C4-2B (cell line): Measurements from ENCODE around the gene DGKQ.

Source experiments
- H3K27ac ChIP-seq: fragments of 450-650 bp; 2 replicates; pipeline ENCODE4 v1.5.1; 2017
- CTCF ChIP-seq: fragments of 450-650 bp; conservative IDR thresholded peaks from 2 replicates; pipeline ENCODE4 v1.5.1; 2017; ENCODE audit warnings: mild to moderate bottlenecking
- ZFX ChIP-seq: fragments of 450-650 bp; IDR thresholded peaks from 2 replicates; pipeline ENCODE4 v1.6.1; 2017

The DGKQ gene

GRCh38 chr4:1006856-1007255 is 33.5 kb upstream of the DGKQ start:
- H3K27ac ChIP-seq, result no peak overlapping the region
- no peak for TF ChIP-seq CTCF
- no peak for TF ChIP-seq ZFX

GRCh38 chr4:1004557-1005485 is 31.5 kb upstream of the DGKQ start:
- no peak overlapping the region; the same call in 1 of the 2 replicates for H3K27ac ChIP-seq
- TF ChIP-seq CTCF, result no peak
- TF ChIP-seq ZFX, result no peak

DNA sequence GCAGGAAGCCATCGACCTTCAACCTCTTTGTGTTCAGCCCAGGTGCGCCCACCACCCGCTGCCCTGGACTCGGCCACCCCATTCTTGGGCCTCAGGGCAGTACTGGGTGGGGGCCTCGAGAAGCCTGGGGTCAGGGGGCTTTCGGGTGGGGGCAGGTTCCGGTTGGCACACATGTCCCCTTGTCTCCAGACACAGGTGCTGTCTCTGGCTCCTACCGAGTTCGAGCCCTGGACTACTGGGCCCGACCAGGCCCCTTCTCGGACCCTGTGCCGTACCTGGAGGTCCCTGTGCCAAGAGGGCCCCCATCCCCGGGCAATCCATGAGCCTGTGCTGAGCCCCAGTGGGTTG is 30.7 kb upstream of the DGKQ start:
- no peak overlapping the region for H3K27ac ChIP-seq
- TF ChIP-seq CTCF (no peak), ZFX (no peak)

GRCh38 chr4:1003271-1004070 is 30.1 kb upstream of the DGKQ start:
- no peak for TF ChIP-seq ZFX
- no peak for TF ChIP-seq CTCF
- no peak overlapping the region for H3K27ac ChIP-seq

DNA sequence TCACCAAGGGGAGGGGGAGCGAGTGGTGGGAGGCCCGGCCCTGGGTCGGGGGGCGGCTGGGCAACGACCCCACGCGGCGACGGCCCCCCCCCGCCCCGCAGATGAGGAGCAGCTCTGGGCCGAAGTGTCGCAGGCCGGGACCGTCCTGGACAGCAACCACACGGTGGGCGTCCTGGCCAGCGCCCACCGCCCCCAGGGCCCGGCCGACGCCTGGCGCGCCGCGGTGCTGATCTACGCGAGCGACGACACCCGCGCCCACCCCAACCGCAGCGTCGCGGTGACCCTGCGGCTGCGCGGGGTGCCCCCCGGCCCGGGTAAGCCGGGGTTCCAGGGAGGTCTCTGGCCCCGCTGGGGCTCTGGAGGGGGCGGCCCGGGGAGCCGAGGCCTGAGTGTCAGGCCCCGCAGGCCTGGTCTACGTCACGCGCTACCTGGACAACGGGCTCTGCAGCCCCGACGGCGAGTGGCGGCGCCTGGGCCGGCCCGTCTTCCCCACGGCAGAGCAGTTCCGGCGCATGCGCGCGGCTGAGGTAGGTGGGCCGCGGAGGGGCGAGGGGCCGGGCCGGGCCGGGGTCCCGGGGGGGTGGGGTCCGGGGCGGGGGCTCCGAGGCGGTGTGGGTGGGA is 29.4 kb upstream of the DGKQ start:
- no peak for TF ChIP-seq CTCF
- no peak for TF ChIP-seq ZFX
- no peak overlapping the region for H3K27ac ChIP-seq

GRCh38 chr4:1002131-1002630 is 28.8 kb upstream of the DGKQ start:
- no peak overlapping the region for H3K27ac ChIP-seq
- TF ChIP-seq ZFX (no peak), CTCF (no peak)
